Fibroblast of lung (primary cell): ENCODE measurements around the gene RFC4. TPM values are rescaled to one million over a fixed set of nuclear protein-coding genes. Genes with fewer than 3 reads are reported as not detected.

Experiments used
- DNase-seq, 2 donors: peaks; one replicate each; pipeline versions ENCODE4 v3.0.0 to v3.0.0-alpha.2; 2010; ENCODE audit warnings: low read depth in 2 of 2
- H2AFZ ChIP-seq: 2 replicates; pipeline ENCODE4 v1.5.1; 2012; ENCODE audit warnings: low read length, control low read depth, inconsistent platforms
- H3K27ac ChIP-seq: 2 replicates; pipeline ENCODE4 v1.5.1; 2011; ENCODE audit warnings: low read length, control low read depth; ENCODE audit not compliant: insufficient read depth
- H3K27me3 ChIP-seq: 2 replicates; pipeline ENCODE4 v1.5.1; 2011; ENCODE audit warnings: mild to moderate bottlenecking, low read length; ENCODE audit not compliant: control insufficient read depth, insufficient read depth
- H3K36me3 ChIP-seq: 2 replicates; pipeline ENCODE4 v1.5.1; 2011; ENCODE audit warnings: low read length; ENCODE audit not compliant: control insufficient read depth, insufficient read depth
- H3K4me1 ChIP-seq: 2 replicates; pipeline ENCODE4 v1.5.1; 2011; ENCODE audit warnings: low read length; ENCODE audit not compliant: control insufficient read depth, insufficient read depth; ENCODE audit errors: extremely low read depth
- H3K4me2 ChIP-seq: 2 replicates; pipeline ENCODE4 v1.5.1; 2011; ENCODE audit warnings: low read length, control low read depth; ENCODE audit not compliant: insufficient read depth; ENCODE audit errors: extremely low read depth
- H3K4me3 ChIP-seq, 4 experiments: fragments of 200-600 bp in 1 of 4; sonication (generic) in 1 of 4; replicated peaks in 1 of 4; 2 replicates each; pipeline ENCODE4 v1.5.1; 2011 to 2016; ENCODE audit warnings: low read length in 4 of 4, low read depth in 3 of 4, mild to moderate bottlenecking in 3 of 4, control low read depth in 2 of 4, inconsistent platforms in 1 of 4, mixed read lengths in 1 of 4; ENCODE audit not compliant: insufficient read depth in 1 of 4; ENCODE audit errors: control extremely low read depth in 1 of 4
- H3K79me2 ChIP-seq: 2 replicates; pipeline ENCODE4 v1.5.1; 2012; ENCODE audit warnings: mild to moderate bottlenecking, low read length, inconsistent platforms; ENCODE audit not compliant: control insufficient read depth, insufficient read depth
- H3K9ac ChIP-seq: 2 replicates; pipeline ENCODE4 v1.5.1; 2011; ENCODE audit warnings: mild to moderate bottlenecking, low read length, control low read depth; ENCODE audit not compliant: insufficient read depth
- H3K9me3 ChIP-seq: 2 replicates; pipeline ENCODE4 v1.5.1; 2012; ENCODE audit warnings: low read depth, low read length; ENCODE audit not compliant: control insufficient read depth, insufficient read depth
- H4K20me1 ChIP-seq: 2 replicates; pipeline ENCODE4 v1.5.1; 2011; ENCODE audit warnings: low read length; ENCODE audit not compliant: control insufficient read depth, insufficient read depth; ENCODE audit errors: extremely low read depth
- EZH2 ChIP-seq: IDR thresholded peaks from 2 replicates; pipeline ENCODE4 v1.5.1; 2012; ENCODE audit warnings: low read length, control low read depth, mild to moderate bottlenecking; ENCODE audit errors: missing control alignments
- polyA plus RNA-seq, 2 donors: library from polyadenylated mRNA; depleted of rRNA in 1 of 2; stranded (reverse) in 1 of 2; unstranded in 1 of 2; fragments of >200 nt; gene quantifications; 2 replicates each; pipeline ENCODE4 v1.2.1, GENCODE V29; 2011 to 2012; ENCODE audit warnings: missing spikeins in 1 of 2
- total RNA-seq: library from RNA; depleted of rRNA; stranded (reverse); fragments of >200 nt; gene quantifications from 2 replicates; pipeline ENCODE4 v1.2.1, GENCODE V29; 2014
- TF ChIP-seq, protein P1 (sequence below), 2 donors: IDR thresholded peaks in 1 of 2; conservative IDR thresholded peaks in 1 of 2; 1 replicate in 1 of 2; 2 replicates in 1 of 2; pipeline ENCODE4 v1.5.1; 2011 to 2012; ENCODE audit warnings: low read length in 2 of 2, control low read depth in 1 of 2, inconsistent platforms in 1 of 2, low read depth in 1 of 2, mild to moderate bottlenecking in 1 of 2

Gene RFC4
- total and polyA plus RNA-seq, 2 donors (not counting 1 experiment from before 2014, with no cell fraction given) = 15.0 to 16.8 TPM

GRCh38 chr3:186843039-186843432, 36.8 kb upstream of the RFC4 start:
- DNase-seq = no peak
- H3K4me2 ChIP-seq = no peak overlapping the region
- H3K9ac ChIP-seq = no peak overlapping the region
- H4K20me1 ChIP-seq = no peaks in the 10 kb centered on the region
- peaks cover 7% of the 10 kb centered on the region for H3K27me3 ChIP-seq
- H3K4me1 ChIP-seq = no peaks in the 10 kb centered on the region
- no peaks in the 10 kb centered on the region for H3K9me3 ChIP-seq
- no peak for TF ChIP-seq EZH2
- TF ChIP-seq, protein P1, sequence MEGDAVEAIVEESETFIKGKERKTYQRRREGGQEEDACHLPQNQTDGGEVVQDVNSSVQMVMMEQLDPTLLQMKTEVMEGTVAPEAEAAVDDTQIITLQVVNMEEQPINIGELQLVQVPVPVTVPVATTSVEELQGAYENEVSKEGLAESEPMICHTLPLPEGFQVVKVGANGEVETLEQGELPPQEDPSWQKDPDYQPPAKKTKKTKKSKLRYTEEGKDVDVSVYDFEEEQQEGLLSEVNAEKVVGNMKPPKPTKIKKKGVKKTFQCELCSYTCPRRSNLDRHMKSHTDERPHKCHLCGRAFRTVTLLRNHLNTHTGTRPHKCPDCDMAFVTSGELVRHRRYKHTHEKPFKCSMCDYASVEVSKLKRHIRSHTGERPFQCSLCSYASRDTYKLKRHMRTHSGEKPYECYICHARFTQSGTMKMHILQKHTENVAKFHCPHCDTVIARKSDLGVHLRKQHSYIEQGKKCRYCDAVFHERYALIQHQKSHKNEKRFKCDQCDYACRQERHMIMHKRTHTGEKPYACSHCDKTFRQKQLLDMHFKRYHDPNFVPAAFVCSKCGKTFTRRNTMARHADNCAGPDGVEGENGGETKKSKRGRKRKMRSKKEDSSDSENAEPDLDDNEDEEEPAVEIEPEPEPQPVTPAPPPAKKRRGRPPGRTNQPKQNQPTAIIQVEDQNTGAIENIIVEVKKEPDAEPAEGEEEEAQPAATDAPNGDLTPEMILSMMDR (conservative IDR thresholded peaks at IDR 0.05 in 1 of 2, IDR thresholded peaks at IDR 0.05 in 1 of 2; ENCODE audit: low read depth in 1 of 2, low read length in 2 of 2) = no peak
- no peak overlapping the region for H2AFZ ChIP-seq
- no peak overlapping the region for H3K4me3 ChIP-seq
- H3K36me3 ChIP-seq = no peaks in the 10 kb centered on the region
- no peak overlapping the region for H3K27ac ChIP-seq
- H3K79me2 ChIP-seq = no peaks in the 10 kb centered on the region

DNA sequence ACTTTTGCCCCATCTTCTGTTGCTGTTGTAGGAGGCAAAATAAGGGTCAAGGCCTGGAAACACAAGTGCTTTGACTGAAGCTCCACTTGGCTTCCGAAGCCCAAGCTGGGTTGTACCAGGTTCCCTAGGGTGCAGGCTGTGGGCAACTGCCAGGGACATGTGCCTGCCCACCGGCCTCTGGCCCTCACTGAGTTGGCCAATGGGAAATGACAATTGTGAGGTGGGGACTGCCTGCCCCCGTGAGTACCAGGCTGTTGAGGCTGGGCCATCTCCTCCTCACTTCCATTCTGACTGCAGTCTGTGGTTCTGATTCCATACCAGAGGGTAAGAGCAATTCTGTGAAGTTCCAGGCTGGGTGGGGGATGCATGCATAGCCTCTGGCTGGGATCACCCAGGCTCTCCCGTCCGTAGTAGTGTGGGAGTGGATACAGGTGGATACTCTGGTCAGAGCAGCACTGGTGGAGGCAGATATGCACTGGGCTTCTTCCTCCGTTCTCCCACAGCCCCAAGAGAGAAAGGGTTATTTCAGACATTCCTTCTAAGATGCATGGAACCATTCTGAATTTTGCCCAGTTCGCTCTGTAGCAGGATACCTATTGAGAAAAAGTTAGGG, 36.2 kb upstream of the RFC4 start, which contains the start of gene ADIPOQ:
Gene ADIPOQ (plus strand): TSS at position 285 of the 613 bp plus-strand sequence. CDS start 10,349 bp downstream, outside the sequence.
- Histone ChIP-seq H3K27ac (no peak within 1 kb of the TSS), H3K9me3 (no peaks in the 10 kb centered on the region), H3K27me3 (peaks cover 7% of the 10 kb centered on the region), H3K79me2 (no peaks in the 10 kb centered on the region), H2AFZ (no peak within 1 kb of the TSS), H3K4me1 (no peaks in the 10 kb centered on the region), H3K36me3 (no peaks in the 10 kb centered on the region), H3K4me2 (no peak within 1 kb of the TSS), H3K9ac (no peak within 1 kb of the TSS), H4K20me1 (no peaks in the 10 kb centered on the region), H3K4me3 (no peak within 1 kb of the TSS)
- DNase-seq = no peak
- TF ChIP-seq, protein P1 (conservative IDR thresholded peaks at IDR 0.05 in 1 of 2, IDR thresholded peaks at IDR 0.05 in 1 of 2; ENCODE audit: low read depth in 1 of 2, low read length in 2 of 2) = no peak
- TF ChIP-seq EZH2 = no peak

DNA sequence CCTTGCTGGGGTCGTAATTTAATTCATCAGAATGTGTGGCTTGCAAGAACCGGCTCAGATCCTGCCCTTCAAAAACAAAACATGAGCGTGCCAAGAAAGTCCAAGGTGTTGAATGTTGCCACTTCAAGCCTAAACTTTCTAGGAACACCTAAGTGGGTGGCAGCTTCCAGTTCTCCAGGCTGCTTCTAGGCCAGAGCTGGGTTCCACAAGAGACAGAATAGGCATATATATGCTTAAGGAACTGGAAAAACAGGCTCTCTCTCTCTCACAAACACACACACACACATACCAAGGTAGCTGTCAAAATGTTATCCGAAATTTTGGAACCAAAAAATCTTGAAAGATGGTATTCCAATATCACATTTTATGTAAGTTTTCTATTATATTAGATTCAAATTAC, 35.3 kb upstream of the RFC4 start:
- Histone ChIP-seq H3K4me1 (no peaks in the 10 kb centered on the region), H3K9me3 (no peaks in the 10 kb centered on the region), H2AFZ (no peak overlapping the region), H3K36me3 (no peaks in the 10 kb centered on the region), H3K27me3 (peaks cover 4% of the 10 kb centered on the region), H3K27ac (no peak overlapping the region), H3K9ac (no peak overlapping the region), H3K79me2 (no peaks in the 10 kb centered on the region), H3K4me2 (no peak overlapping the region), H3K4me3 (no peak overlapping the region), H4K20me1 (no peaks in the 10 kb centered on the region)
- DNase-seq = no peak
- TF ChIP-seq EZH2 = no peak
- TF ChIP-seq, protein P1 (conservative IDR thresholded peaks at IDR 0.05 in 1 of 2, IDR thresholded peaks at IDR 0.05 in 1 of 2; ENCODE audit: low read depth in 1 of 2, low read length in 2 of 2) = no peak
